GM18870 (cell line): ENCODE results near the gene FSTL4.
"Not testable (repeated sequence)": the region's sequence is repeated elsewhere in the genome, so short reads cannot be mapped to it uniquely, and the experiment has no call there.

Experiments used
- ATAC-seq: cut with Tn5 transposase; IDR thresholded peaks from one replicate; pipeline ENCODE4 v1.9.1; 2021; ENCODE audit warnings: moderate library complexity; ENCODE audit not compliant: unreplicated experiment

The FSTL4 gene

GRCh38 chr5:133459474-133460160, 152.7 kb downstream of the FSTL4 start:
- ATAC-seq, result no peak

DNA sequence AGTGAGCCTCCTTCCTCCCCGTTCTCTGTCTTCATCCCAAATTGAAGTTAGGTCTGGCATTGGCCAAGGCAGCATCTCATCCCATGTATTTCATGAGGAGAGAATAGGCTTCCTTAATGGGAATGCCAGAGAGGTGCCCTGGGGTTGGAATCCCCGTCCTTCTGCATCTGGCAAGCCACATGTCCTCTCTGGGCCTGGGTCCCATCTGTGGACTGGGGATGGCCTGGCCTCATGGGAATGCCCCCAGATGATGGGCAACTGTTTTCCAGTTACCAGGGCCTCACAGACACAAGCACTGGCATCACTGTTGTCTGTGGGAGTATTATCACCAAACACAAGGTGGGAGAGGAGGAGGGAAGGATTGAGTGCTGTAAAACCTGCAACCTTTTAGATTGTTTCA, 153.9 kb downstream of the FSTL4 start:
- no peak for ATAC-seq

DNA sequence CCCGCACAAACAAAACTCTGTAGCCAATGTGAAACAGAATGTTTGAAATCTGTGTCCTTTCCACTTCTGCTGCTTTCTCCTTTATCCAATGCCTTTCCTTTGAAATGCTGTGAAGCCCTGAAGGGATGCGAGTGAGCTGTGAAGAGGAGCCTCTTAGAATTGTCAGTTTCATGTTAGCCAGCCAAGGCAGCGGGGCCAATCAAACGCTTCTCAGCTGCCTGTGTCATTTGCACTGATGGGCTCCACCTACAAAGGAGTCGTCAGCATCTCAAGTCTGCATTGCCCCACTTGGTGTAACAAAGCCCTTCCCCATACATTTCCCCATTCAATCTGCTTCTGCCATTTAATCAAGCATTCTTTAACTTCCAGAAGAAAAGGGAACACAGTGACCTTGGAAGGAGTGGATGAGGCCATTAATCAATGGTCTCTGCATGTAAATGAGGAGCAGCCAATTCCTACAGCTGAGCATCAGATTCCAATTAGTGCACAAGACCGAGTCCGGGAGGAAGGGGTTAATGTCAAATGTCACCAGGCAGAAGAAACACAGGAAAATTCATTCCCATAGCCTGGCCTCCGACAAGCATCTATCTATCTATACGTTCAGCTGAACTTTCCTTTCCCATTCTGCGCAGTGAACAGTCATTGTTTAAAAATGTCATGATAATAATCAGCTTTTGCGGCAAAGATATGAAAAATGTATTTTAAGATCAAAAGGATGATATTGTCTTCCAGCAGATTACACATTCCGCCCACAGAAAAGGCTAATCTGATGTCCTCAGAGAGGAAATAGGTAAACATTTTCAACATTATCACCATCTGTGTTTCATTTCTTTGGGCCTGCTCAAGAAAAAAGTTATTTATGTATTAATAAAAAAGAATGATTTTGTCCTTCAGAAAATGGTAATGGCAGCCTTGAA, 154.6 kb downstream of the FSTL4 start:
- no peak for ATAC-seq

DNA sequence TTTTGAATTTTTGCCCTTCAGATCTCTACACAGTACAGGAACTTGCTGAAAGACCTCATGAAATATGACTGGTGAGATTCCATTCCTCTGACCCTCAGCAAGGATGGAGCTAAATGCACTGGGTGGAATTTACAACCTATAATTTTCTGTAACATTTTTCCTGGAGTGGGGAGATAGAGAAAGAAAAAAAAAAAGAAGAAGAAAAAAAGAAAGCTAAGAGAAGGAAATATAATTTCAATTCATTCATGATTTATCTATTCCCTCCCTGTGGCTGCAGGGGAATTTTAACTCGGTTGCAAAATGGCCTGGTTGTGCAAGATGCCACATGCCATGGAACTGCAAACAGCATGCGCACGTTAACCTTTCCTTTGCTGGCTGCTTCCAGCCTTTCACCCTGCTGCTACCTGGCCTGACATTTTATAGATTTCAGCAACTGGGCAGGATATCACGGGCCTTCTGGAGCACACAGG, 155.4 kb downstream of the FSTL4 start:
- no peak for ATAC-seq

DNA sequence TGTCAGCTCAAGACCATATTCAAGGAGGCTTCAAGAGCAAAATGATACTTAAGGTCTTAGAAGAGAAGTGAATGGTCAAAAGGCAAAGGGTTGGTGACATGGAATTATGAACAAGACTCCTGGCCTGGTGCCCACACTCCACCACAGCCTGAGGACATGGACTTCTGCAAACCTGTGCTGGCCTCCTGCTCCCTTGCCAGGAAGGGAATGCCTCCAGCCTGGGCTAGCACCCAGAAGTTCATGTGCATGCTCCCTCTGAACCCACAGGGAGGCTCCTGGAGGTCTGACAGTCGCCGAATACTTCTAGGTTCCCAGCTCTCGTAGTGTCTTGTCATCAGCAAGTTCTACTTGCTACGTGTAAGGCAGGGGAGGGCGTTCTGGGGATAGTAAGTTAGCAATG, 156.7 kb downstream of the FSTL4 start:
- ATAC-seq, result no peak

- no peak for ATAC-seq
Observed at GRCh38 chr5:133454442-133454841, 157.9 kb downstream of the FSTL4 start.

DNA sequence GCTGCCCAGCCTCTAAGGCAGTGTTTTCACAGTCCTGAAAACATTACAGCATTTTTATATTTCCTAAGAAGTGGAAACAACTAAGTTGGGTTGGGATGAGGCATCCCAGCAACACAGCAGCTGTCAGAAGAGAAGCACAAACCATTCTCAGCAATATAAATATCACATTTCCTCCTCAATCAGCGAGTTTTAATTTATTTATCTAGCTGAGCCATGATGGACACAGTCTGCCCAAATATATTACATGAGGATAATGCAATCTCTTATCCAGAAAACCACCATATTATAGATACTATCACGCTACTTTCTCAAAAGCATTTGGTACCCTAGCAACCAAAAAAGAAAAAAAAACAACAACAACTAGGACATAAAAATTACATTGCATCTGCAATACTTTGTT, 158.5 kb downstream of the FSTL4 start:
- ATAC-seq, result no peak

DNA sequence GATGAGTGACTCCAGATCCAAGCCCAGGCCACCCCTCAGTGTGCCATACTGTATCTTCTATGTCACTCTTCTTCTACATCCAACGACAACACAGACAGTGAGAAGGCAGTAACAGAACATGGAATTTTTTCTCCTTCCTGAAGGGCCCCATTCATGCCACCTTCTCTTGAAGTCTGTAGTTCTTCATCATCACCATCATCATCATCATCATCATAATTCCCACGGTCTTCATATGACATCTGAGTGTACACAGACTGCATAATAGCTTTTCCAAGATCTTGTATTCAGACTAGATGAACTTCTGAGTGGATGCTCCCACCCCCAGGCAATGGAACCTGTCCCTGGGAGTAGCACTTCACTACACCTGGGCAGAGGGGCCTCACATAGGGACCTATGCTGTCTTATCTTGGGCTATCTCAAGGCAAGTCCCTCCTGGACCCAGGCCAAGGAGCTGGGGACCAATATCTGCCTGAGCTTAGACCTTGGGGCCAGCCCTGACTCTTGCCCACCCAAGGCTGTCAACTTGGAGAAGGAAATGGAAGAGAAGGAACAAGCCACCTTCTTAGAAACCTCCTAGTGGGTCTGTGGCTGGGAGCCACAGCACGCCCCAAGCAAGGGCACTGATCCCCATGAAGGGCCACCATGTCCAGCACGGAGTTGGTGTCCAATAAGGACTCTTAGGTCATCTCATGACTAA, 159.1 kb downstream of the FSTL4 start:
- ATAC-seq, result no peak

DNA sequence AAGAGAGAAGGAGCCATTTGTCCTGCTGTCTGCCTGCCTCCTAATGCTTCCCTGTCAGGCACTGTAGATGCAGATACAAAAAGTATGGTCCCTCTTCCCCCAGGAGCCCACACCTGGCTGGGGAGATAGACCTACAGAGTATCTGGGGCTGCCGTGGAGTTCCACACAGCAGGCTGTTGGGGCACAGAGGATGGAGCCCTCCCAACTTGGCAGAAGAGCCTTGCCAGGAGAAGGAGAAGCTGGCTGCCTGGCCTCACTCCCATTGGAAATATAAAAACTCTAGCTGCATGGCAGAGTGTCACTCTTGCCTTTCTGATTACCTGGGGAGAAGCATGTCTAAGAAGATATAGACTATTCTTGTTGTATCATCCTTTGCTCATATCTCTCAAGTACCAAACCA, 160.4 kb downstream of the FSTL4 start:
- ATAC-seq, result no peak

- ATAC-seq, result no peak
Observed at GRCh38 chr5:133450286-133450685, 162.1 kb downstream of the FSTL4 start.

DNA sequence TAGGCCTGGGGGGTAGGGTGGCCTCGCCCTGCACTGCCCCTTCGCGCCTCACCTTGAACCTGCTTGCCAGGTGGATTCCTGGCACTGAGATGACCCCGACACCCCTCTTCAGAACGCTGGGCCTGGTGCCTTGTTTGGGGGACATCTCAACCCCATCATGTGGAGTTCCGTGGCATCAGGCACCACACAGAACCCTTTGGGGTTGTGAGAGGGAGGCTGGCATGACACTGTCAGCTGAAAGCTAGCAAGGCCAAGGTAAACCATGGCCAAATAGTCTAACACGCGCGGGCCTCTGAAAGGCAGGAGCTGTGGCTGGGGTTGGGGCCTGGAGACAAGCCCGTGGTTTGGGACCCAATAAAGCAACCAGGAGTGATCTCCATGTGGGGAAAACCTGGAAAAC, 163.2 kb downstream of the FSTL4 start:
- ATAC-seq, result no peak

DNA sequence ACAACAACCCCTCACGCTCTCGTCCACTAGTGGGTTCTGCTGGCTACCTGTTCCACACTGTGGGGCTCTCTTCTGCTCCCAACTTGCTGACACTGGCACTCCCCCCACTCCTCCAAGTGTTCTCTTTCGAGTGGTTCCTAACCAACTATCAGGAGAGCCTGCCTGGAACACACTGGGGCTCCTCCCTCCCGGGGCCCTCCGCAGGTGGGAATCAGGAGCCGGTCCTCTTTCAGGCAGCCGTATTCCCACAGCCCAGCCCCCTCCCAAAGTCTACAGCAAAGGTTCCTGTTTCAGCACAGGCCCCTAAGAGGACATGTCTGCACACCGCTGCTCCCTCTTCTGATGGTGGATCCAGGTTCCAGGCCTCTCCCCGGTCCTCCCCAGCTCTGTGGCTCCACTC, 165.9 kb downstream of the FSTL4 start:
- no peak for ATAC-seq

DNA sequence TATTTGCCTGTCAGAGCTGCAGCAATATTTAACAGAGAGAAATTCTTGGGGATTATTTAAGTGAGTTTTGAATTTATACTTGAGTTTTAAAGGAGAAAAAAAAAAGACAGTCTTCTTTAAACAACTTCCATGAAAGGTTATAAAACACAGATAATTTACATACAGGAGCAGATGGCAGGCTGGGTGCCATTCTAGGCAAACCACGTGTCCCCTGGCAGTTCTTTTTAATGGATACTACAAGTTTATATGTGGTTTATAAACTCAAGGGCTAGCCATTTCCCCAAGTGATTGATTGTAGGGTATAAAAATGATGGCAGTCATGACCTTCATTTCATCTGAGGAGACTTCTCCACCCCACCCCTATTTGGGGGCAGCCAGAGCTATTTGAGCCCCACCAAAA, 166.6 kb downstream of the FSTL4 start:
- ATAC-seq, result no peak

DNA sequence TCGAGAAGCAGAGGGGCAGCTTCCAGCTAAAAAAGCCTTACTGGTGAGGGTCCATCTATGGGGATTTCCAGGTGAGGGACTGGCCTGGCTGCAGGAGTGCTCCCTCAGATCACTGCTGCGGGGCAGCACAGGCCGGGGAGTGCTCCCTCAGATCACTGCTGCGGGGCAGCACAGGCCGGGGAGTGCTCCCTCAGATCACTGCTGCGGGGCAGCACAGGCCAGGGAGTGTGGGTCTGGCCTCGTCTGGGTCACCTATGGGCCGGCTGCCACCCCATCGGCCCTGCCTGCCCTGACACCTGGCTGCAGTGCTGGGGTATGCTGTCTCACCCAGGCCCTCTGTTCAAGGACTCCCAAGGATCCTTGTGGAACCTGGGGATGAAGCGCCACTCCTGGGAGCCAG, 167.1 kb downstream of the FSTL4 start:
- not testable (repeated sequence) for ATAC-seq

DNA sequence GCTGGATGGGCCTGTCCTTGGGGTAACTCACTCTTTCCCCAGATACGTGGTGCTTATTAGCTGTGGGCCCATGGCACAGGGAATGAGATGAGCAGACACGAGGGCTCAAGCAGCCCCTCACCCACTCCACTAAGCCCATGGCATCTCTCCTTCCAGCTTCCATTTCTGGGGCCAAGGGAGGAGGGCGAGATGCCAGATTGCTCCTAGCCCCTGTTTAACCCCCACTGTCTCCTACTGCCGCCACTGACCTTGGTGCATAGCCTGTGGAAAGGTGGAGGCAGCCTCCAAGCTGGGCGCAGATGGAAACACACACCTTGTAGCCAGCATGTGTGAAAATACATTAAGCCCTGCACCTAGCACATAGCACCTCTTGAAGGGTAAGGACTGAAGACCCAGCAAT, 167.6 kb downstream of the FSTL4 start:
- no peak for ATAC-seq

DNA sequence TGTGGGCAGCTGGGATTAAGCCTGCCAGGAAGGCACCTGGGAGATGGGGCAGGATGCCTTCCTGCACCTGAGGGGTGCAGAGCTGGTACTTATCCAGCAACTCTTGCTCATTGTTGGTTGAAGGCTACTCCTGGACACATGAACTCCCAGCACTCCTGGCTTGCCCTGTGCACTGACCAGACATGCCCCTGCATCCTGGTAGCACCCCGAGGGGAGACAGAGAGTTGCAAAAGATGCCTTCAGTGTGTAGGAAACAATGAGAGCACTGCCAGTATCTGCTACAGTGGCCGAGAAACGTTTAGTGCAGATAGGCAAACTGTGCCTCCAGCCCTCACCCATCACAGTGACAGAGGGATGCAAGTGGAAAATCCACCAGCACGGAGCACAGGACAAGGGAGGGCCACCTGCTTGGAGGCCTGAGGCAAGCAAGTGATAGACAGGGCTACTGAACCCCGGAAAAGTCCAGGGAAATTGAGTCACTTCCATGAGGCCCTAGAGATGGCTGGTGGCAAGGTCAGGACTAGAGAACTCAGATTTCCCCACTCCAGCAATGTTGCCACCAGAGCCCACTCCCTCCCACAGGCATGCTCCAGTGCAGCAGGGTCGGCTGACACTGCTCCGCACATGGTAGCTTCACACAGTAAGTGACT, 171.1 kb downstream of the FSTL4 start:
- ATAC-seq, result no peak

- no peak for ATAC-seq
Observed at GRCh38 chr5:133440467-133441115, 171.8 kb downstream of the FSTL4 start.

DNA sequence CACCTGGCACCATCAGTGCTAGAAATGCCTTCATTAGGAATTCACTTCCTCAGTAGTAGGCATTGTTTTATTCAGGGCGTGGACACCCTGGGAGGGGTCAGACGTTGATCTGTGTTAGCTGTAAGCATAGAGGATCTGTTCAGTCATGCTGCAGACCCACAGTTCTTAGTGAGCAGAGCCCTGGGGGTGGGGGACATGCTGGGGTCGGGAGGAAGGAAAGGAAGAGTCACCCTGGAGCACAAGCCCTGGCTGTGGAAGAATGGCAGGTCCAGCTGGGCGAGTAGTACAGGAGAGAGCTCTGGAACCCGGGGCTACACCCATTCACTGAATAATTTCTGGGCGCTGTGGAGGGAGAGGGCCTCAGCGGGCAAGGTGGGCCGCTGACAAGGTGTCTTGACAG, 172.5 kb downstream of the FSTL4 start:
- ATAC-seq, result no peak

DNA sequence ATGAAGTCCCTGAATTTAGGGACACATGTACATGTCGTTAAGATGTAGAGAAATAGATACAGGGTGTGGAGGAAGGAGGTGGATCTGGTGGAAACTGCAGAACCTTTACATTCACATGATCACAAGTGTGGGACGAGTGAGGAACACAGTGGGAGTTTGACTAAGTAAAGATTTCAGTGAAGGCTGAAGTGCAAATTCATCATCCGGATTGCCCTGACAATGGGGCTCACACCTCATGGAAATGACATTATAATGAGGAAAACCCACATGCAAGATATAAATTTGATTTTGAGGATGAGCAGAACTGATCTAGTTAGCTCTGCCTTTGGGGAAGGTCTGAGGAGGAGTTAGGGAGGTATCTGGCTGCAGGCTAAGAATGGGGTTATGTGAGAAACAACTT, 173.9 kb downstream of the FSTL4 start:
- no peak for ATAC-seq

DNA sequence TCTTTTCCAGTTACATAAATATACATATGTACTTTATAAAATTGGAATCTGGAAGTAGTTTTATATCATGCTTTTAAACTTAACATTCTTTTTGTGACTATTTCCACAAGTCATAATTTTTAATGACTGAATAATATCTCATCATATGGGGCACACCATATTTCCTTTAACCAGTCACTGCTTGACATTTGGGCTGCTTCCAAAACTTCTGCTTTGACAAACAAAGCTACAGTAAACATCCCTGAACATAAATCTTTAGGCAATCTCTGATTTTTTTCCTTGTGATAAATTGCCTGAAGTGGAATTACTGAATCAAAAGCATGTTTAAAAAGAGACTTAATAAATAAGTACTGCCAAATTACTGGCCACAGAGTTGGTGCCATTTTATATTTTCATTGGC, 178.0 kb downstream of the FSTL4 start:
- ATAC-seq, result no peak

DNA sequence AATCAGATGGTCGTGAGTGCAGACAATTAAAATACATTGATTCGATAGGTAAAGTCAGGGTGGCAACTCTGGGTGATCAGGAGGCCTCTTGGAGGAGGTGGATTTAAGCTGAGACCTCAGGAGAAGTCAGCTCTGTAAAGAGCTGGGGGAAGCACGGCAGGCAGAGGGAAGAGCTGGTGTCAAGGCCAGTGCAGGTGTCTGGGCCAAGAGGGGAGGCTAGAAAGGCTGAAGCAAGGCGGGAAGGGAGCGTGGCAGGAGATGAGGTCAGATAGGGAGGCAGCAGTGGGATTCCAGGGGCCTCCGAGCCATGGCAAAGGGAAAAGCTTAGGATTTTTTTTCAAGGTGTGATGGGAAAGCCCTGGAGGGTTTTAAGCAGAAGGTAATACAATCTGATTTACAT, 178.7 kb downstream of the FSTL4 start:
- no peak for ATAC-seq
